B cell (primary cell): ENCODE results near the gene SIX1. TPM values are rescaled to one million over a fixed set of nuclear protein-coding genes. Genes with fewer than 3 reads are reported as not detected.

Experiments used
- ATAC-seq: fragments of 200-7000 bp; cut with Tn5 transposase; one replicate; pipeline ENCODE4 v1.10.0; 2021; ENCODE audit warnings: low read depth, mild to moderate bottlenecking, moderate number of reproducible peaks, moderate library complexity
- CTCF ChIA-PET: fragments of 350-600 bp; sonication (Branson Sonifier 250); formaldehyde crosslinking; loops from one replicate; lab custom pipeline; 2021; ENCODE audit warnings: antibody characterized with exemption, inconsistent platforms; lab: Charles Lee
- POLR2A ChIA-PET: fragments of 350-600 bp; sonication (Branson Sonifier 250); formaldehyde crosslinking; loops from one replicate; lab custom pipeline; 2021; ENCODE audit warnings: antibody characterized with exemption; lab: Charles Lee
- DNase-seq: peaks from one replicate; pipeline ENCODE4 v3.0.0; 2013
- H2AFZ ChIP-seq: 2 replicates; pipeline ENCODE4 v1.6.1; 2012; ENCODE audit warnings: mild to moderate bottlenecking, low read depth, low read length; ENCODE audit not compliant: insufficient read depth, poor library complexity, severe bottlenecking
- H3K27ac ChIP-seq, 2 donors: 1 replicate in 1 of 2; 2 replicates in 1 of 2; pipeline ENCODE4 v1.5.1; 2012 to 2013; ENCODE audit warnings: low read length in 2 of 2, mild to moderate bottlenecking in 2 of 2, moderate library complexity in 1 of 2
- H3K27me3 ChIP-seq, 4 experiments: fragments of 200-600 bp in 1 of 4; sonication (generic) in 1 of 4; replicated peaks in 1 of 4; 1 replicate in 2 of 4; 2 replicates in 2 of 4; pipeline versions ENCODE4 v1.6.1 to v1.7.0; 2013 to 2016; ENCODE audit warnings: low read length in 3 of 4, mild to moderate bottlenecking in 2 of 4, mixed read lengths in 1 of 4, moderate library complexity in 1 of 4; ENCODE audit not compliant: insufficient read depth in 4 of 4, control insufficient read depth in 3 of 4; ENCODE audit errors: control extremely low read depth in 1 of 4
- H3K36me3 ChIP-seq, 2 experiments: replicated peaks in 1 of 2; 1 replicate in 1 of 2; 2 replicates in 1 of 2; pipeline versions ENCODE4 v1.6.1 to v1.7.1; 2013; ENCODE audit warnings: low read length in 1 of 2; ENCODE audit not compliant: insufficient read depth in 2 of 2, control insufficient read depth in 1 of 2; ENCODE audit errors: control extremely low read depth in 1 of 2, extremely low read depth in 1 of 2
- H3K4me1 ChIP-seq, 2 donors: fragments of 200-600 bp in 1 of 2; sonication (generic) in 1 of 2; 1 replicate in 1 of 2; 2 replicates in 1 of 2; pipeline versions ENCODE4 v1.5.1 to v1.6.1; 2013 to 2017; ENCODE audit warnings: low read length in 2 of 2; ENCODE audit not compliant: control insufficient read depth in 2 of 2, insufficient read depth in 2 of 2
- H3K4me2 ChIP-seq: replicated peaks from 2 replicates; pipeline ENCODE3; 2012; ENCODE audit warnings: mild to moderate bottlenecking, low read depth, low read length; ENCODE audit not compliant: poor library complexity, severe bottlenecking
- H3K4me3 ChIP-seq, 5 experiments: fragments of 200-600 bp in 1 of 5; sonication (generic) in 1 of 5; 1 replicate in 3 of 5; 2 replicates in 2 of 5; pipeline versions ENCODE4 v1.5.1 to v1.7.0; 2011 to 2016; ENCODE audit warnings: low read length in 4 of 5, mild to moderate bottlenecking in 4 of 5, low read depth in 2 of 5, control low read depth in 1 of 5, moderate library complexity in 1 of 5; ENCODE audit not compliant: insufficient read depth in 1 of 5; ENCODE audit errors: control extremely low read depth in 1 of 5, extremely low read depth in 1 of 5
- H3K79me2 ChIP-seq: fragments of 200-600 bp; sonication (generic); one replicate; pipeline ENCODE4 v1.6.0; 2016; ENCODE audit warnings: low read length; ENCODE audit not compliant: control insufficient read depth, insufficient read depth
- H3K9ac ChIP-seq: fragments of 200-600 bp; sonication (generic); 2 replicates; pipeline ENCODE4 v1.6.1; 2017; ENCODE audit warnings: mild to moderate bottlenecking, low read length, moderate library complexity
- H3K9me3 ChIP-seq, 3 donors: one replicate each; pipeline versions ENCODE4 v1.6.1 to v1.7.1; 2013; ENCODE audit warnings: low read length in 2 of 3; ENCODE audit not compliant: control insufficient read depth in 2 of 3, insufficient read depth in 1 of 3; ENCODE audit errors: control extremely low read depth in 1 of 3
- H4K20me1 ChIP-seq: 2 replicates; pipeline ENCODE4 v1.6.0; 2012; ENCODE audit warnings: mild to moderate bottlenecking, low read length; ENCODE audit not compliant: insufficient read depth, control insufficient read depth, poor library complexity, severe bottlenecking
- H3K27ac Mint-ChIP-seq: one replicate; pipeline ENCODE4 v1.8.0; 2021; ENCODE audit warnings: mixed read lengths
- H3K27me3 Mint-ChIP-seq: one replicate; pipeline ENCODE4 v1.8.0; 2021; ENCODE audit warnings: mixed read lengths
- H3K4me1 Mint-ChIP-seq: one replicate; pipeline ENCODE4 v1.8.0; 2021; ENCODE audit warnings: mixed read lengths
- H3K4me3 Mint-ChIP-seq: one replicate; pipeline ENCODE4 v1.8.0; 2021; ENCODE audit warnings: mixed read lengths
- H3K9me3 Mint-ChIP-seq: one replicate; pipeline ENCODE4 v1.8.0; 2022; ENCODE audit warnings: mixed read lengths; ENCODE audit not compliant: insufficient read depth
- CTCF ChIP-seq: fragments of 200-600 bp; IDR thresholded peaks from one replicate; pipeline ENCODE4 v1.8.0; 2022; ENCODE audit warnings: antibody characterized with exemption, mild to moderate bottlenecking
- EZH2 ChIP-seq: IDR thresholded peaks from 2 replicates; pipeline ENCODE4 v1.6.1; 2012; ENCODE audit warnings: borderline replicate concordance, low read depth, mild to moderate bottlenecking, moderate library complexity, low read length; ENCODE audit not compliant: insufficient read depth, poor library complexity, severe bottlenecking
- WGBS: methylation state at CpG from one replicate; pipeline ENCODE4 v1.1.5; 2013; ENCODE audit warnings: missing lambda C conversion rate; ENCODE audit not compliant: insufficient coverage; 5-methylcytosine and 5-hydroxymethylcytosine counted together
- intact Hi-C: fragments of 100-400 bp; cut with micrococcal nuclease; formaldehyde crosslinking; loops from one replicate; pipeline ENCODE4 v1.10.0; 2022
- polyA plus RNA-seq: library from polyadenylated mRNA; depleted of rRNA; stranded (reverse); fragments of >200 nt; gene quantifications from 2 replicates; pipeline ENCODE4 v1.2.3, GENCODE V29; 2012
- total RNA-seq, 2 donors: library from RNA; stranded (reverse); fragments of 120-200 nt in 1 of 2; gene quantifications; 1 replicate in 1 of 2; 2 replicates in 1 of 2; pipeline versions ENCODE4 v1.2.3 to v1.2.4, GENCODE V29; 2013 to 2022

SIX1 gene
- total and polyA plus RNA-seq, 2 donors (not counting 1 experiment from before 2014, with no cell fraction given), result 0.12 to 0.16 TPM

GRCh38 chr14:60641742-60642269 lies 7.5 kb downstream of the SIX1 start:
- Histone ChIP-seq H3K9me3 (peaks cover 2 to 49% (median 8%) of the 10 kb centered on the region in 3 donors), H3K4me1 (peaks cover 26 to 65% of the 10 kb centered on the region in 2 donors), H3K79me2 (no peaks in the 10 kb centered on the region), H3K4me3 (no peak overlapping the region), H3K9ac (no peak overlapping the region), H3K27ac (no peak overlapping the region), H3K27me3 (peaks cover 2 to 94% (median 85%) of the 10 kb centered on the region in 4 experiments), H3K4me2 (peak overlapping the region; percentile 28), H2AFZ (no peak overlapping the region), H4K20me1 (no peaks in the 10 kb centered on the region), H3K36me3 (no peaks in the 10 kb centered on the region)
- no peak for DNase-seq
- no peak for ATAC-seq
- 17% methylated on average over 23 of the region's 25 CpGs for WGBS
- TF ChIP-seq CTCF (no peak), EZH2 (no peak)
- ChIA-PET POLR2A (no interaction called here), CTCF (no interaction called here)
- intact Hi-C loops, result no loop called here
- H3K4me3 Mint-ChIP-seq, result no peak overlapping the region
- H3K27me3 Mint-ChIP-seq, result peaks cover 82% of the 10 kb centered on the region
- peaks cover 11% of the 10 kb centered on the region for H3K4me1 Mint-ChIP-seq
- H3K27ac Mint-ChIP-seq, result no peak overlapping the region
- no peaks in the 10 kb centered on the region for H3K9me3 Mint-ChIP-seq

GRCh38 chr14:60640859-60641741 lies 8.2 kb downstream of the SIX1 start:
- WGBS, result 21% methylated on average over 17 of the region's 24 CpGs

More at GRCh38 chr14:60640859-60641741, 8.2 kb downstream of the SIX1 start:
- intact Hi-C loops, result no loop called here
- Histone ChIP-seq H2AFZ (no peak overlapping the region), H3K27me3 (peaks cover 2 to 94% (median 83%) of the 10 kb centered on the region in 4 experiments), H3K9ac (no peak overlapping the region), H3K4me1 (peaks cover 24 to 60% of the 10 kb centered on the region in 2 donors), H3K79me2 (no peaks in the 10 kb centered on the region), H3K36me3 (no peaks in the 10 kb centered on the region), H3K9me3 (peaks cover 2 to 43% (median 6%) of the 10 kb centered on the region in 3 donors), H3K4me2 (no peak overlapping the region), H3K27ac (no peak overlapping the region), H4K20me1 (no peaks in the 10 kb centered on the region), H3K4me3 (no peak overlapping the region)
- ChIA-PET POLR2A (no interaction called here), CTCF (no interaction called here)
- H3K4me3 Mint-ChIP-seq, result no peak overlapping the region
- no peak for DNase-seq
- peaks cover 84% of the 10 kb centered on the region for H3K27me3 Mint-ChIP-seq
- H3K27ac Mint-ChIP-seq, result no peak overlapping the region
- peaks cover 12% of the 10 kb centered on the region for H3K4me1 Mint-ChIP-seq
- ATAC-seq, result no peak
- no peaks in the 10 kb centered on the region for H3K9me3 Mint-ChIP-seq
- TF ChIP-seq EZH2 (no peak), CTCF (no peak)
